OCI-M1 (cell line): Measurements from ENCODE around the gene ZNF335.
A peak's percentile ranks its signal among the peaks of the same experiment; 100 is the strongest.

Experiments
- DNase-seq: peaks from one replicate; lab custom pipeline; 2025; lab: John Stamatoyannopoulos, UW

The ZNF335 gene

GRCh38 chr20:45951925-45952834, 19.8 kb downstream of the ZNF335 start:
- no peak for DNase-seq

- DNase-seq: no peak
These were observed 21.7 kb downstream of the ZNF335 start for GRCh38 chr20:45950330-45950646.

GRCh38 chr20:45949542-45950329, 22.3 kb downstream of the ZNF335 start:
- no peak for DNase-seq

- DNase-seq: no peak
These were observed 23.1 kb downstream of the ZNF335 start for GRCh38 chr20:45948742-45949541.

GRCh38 chr20:45948261-45948733, 23.7 kb downstream of the ZNF335 start:
- DNase-seq: no peak

GRCh38 chr20:45947110-45947866, 24.7 kb downstream of the ZNF335 start:
- DNase-seq: no peak

- peak; percentile 85 for DNase-seq
These were observed 25.6 kb downstream of the ZNF335 start for GRCh38 chr20:45946149-45946970.

GRCh38 chr20:45945678-45946148, 26.3 kb downstream of the ZNF335 start:
- DNase-seq: no peak

- no peak for DNase-seq
These were observed 26.9 kb downstream of the ZNF335 start for GRCh38 chr20:45944965-45945677.

- peak; percentile 40 for DNase-seq
These were observed 27.6 kb downstream of the ZNF335 start for GRCh38 chr20:45944151-45944964.

- DNase-seq: no peak
These were observed 28.4 kb downstream of the ZNF335 start for GRCh38 chr20:45943613-45944012.

GRCh38 chr20:45940469-45940868, 31.5 kb downstream of the ZNF335 start:
- no peak for DNase-seq

- DNase-seq: no peak
These were observed 31.9 kb downstream of the ZNF335 start for GRCh38 chr20:45940053-45940452.

- no peak for DNase-seq
These were observed 33.1 kb downstream of the ZNF335 start for GRCh38 chr20:45938727-45939438.

GRCh38 chr20:45937765-45938164, 34.2 kb downstream of the ZNF335 start:
- DNase-seq: no peak

- DNase-seq: no peak
These were observed 36.5 kb downstream of the ZNF335 start for GRCh38 chr20:45935416-45936046.

GRCh38 chr20:45934586-45935415, 37.2 kb downstream of the ZNF335 start, which contains the start of gene PCIF1:
PCIF1 (plus strand) TSS chr20:45934683; CDS start chr20:45939000, 4,317 bp downstream.
- DNase-seq: peak; percentile 99
